ENCODE data around the gene IQCH. TPM values are rescaled to one million over a fixed set of nuclear protein-coding genes. Genes with fewer than 3 reads are reported as not detected.

IQCH gene
- total RNA-seq, 1 donor from 2014 or later, result 0.45 TPM

DNA sequence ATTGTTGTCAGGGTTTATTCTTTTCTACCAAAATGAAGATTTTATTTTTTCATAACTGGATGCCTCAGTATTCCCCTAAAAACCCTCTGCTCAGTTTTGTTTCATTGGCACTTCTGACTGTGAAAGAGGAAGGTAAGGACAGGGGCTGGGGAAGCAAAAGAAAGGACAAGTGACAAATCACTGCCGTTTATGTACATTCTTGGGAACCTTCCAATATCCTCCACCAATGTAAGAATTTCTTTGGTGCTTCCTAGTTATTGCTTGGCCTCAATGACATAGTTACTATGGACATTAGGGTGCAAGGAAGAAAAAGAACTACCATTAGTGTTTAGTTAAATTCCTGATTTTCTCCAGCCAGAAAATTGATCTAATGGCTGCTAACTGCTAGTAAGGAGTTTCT is 135.4 kb downstream of the IQCH start:
- DNase-seq (ENCODE audit: low spot score), result no peak

- no peak for DNase-seq (ENCODE audit: low spot score)
Observed at GRCh38 chr15:67394873-67395639, 140.5 kb downstream of the IQCH start.

- DNase-seq (ENCODE audit: low spot score), result no peak
Observed at GRCh38 chr15:67396114-67396513, 141.5 kb downstream of the IQCH start.

DNA sequence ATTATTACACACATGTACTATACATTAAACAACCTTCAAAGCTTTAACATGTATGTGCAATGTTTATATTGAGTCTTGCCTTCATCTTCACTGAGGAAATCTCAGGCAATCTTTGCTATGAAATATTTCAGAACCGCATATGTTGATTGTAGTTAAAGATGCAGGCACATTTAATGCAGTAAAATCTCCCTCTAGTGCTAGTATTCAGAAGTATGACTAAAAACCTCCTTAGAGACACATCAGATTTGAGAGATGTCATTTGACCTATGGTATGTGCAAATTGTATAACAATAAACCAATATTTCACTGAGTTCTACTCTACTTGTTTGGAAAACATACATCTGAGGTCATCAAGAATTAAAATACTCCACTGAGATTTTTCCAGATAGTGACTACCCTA is 142.6 kb downstream of the IQCH start:
- no peak for DNase-seq (ENCODE audit: low spot score)

DNA sequence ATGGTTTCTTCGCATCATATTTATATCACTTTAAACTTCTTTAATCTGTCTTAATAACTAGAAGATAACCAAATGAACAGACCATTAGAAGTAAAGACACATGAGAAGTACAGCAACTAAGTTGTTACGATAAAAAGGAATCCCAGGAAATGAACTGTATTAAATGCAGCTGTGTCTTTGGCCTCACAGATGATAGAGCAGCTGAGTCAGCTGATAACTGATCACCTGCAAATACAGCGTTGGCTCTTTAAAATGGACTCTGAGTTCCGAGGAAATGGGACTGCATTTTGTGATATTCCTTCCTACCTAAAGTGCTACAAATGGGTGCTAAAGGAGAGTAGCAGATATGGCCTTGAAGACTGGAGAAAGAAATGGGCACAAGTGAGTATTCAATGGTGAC is 145.3 kb downstream of the IQCH start:
- no peak for DNase-seq (ENCODE audit: low spot score)

GRCh38 chr15:67400890-67401289 is 146.3 kb downstream of the IQCH start:
- no peak for DNase-seq (ENCODE audit: low spot score)

GRCh38 chr15:67401336-67401735 is 146.8 kb downstream of the IQCH start:
- no peak for DNase-seq (ENCODE audit: low spot score)

DNA sequence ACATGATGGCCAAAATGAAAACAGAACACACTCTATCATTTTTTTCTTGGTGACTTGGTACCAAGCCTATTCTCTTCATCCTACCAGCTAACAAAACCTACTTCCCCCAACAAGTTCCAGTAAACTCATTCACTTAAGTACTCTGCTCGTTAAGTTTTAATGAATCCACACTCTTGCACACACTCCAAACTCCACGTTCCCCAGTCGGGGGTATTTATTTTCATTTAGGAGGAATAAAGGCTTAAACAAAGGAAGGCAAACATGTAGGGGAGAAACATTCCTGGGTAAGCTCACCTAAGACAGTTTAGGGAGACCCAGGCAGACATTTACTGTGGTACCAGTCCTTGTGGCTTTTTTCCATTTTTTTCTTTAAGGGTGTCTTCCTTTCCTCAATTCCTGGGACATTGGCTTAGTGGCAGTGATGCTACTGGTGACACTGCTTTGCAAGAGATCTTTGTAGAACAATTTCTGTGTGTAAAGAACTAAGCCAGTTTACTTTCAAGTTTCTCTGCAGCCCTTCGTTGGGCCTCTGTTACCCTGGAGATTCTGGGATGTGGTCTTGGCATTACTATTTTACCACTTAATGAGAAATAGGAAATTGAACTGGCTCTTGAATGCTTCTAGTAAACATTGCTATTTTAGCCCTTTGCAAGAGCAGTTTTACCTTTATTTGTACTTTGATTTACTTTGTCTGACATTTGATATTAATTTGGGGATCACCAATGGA is 149.0 kb downstream of the IQCH start:
- no peak for DNase-seq (ENCODE audit: low spot score)

DNA sequence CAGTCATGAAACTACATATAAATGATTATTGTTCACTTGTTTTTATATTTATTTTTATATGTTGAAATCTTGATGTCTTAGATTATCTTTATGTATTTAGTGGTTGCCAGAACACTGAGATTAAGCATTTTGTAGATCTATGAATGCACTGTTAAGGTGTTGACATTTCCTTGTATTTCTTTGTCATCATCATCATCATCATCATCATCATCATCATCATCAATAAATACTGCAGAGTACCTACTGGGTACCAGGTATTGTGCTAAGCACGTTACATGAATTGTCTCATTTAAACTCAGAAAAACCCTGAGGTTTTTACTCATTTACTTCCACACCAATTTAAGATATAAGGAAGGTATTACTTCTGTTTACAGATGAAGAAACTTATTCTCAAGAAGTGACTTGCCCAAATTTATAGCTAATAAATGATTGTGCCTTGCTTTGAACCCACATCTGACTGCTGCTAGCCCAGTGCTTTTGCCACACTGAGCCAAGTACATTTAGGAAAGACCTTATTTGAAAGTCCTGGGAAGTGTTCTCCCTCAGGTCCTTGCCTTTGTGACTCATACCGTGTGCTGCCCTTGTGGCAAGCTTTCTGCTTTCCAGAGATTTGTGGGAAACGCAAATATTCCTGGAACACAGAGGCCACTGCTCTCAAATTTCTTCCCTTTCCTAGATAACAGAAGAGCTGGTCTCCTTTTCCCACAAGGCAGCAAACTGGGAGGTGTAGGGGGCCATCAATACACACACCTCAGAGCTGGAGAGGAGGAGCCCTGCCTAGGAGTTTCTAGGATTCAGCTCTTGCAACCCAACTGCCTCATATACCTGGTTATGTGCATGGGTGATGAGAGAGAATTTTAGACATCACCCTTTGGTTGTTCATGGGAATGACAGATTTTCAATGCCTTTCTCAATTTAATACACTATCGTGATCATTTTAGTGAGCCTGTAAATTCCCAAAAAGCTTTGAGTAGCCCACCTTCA is 150.9 kb downstream of the IQCH start:
- DNase-seq (ENCODE audit: low spot score), result no peak

DNA sequence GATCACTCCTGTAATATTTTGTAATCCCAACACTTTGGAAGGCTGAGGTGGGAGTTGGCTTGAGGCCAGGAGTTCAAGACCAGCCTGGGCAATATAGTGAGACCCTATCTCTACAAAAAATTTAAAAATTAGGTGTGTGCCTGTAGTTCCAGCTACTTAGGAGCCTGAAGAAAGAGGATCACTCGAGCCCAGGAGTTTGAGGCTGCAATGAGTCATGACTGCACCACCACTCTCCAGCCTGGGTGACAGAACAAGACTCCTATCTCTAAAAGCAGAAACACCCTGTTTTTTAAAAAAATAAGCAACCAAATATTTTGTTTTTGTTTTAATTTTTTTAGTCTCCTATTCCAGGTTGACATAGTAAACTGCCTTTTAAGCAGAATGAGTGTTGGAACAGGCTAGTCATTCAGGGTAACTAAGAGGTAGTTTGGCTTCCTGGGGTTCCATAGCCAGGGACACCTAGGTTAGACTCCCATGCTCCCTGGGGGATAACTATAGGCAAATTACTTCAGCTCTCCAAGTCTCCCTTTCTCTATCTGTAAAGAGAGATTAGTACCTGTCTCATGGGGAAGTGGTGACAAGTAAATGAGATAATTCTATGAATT is 151.8 kb downstream of the IQCH start:
- DNase-seq (ENCODE audit: low spot score), result no peak

GRCh38 chr15:67407786-67408185 is 153.2 kb downstream of the IQCH start:
- no peak for DNase-seq (ENCODE audit: low spot score)

DNA sequence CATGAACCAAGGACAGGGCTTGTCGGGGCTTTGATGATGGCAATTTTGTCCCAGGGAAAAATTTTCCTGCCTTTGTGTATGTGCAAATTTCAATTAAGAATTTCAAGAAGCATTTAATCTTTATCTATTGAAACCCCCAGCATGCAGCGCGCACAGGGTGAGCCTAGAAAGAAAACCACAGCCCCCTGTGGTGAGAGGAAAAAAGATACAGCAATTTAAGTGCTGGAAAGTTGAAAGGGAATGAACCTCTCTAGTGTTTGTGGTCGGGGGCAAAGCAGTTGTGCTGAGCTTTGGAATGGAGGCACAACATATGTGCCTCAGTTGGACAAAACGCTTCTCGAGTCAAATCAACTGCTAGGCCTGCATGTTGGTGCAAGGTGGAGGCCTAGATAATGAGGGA is 154.6 kb downstream of the IQCH start:
- no peak for DNase-seq (ENCODE audit: low spot score)

DNA sequence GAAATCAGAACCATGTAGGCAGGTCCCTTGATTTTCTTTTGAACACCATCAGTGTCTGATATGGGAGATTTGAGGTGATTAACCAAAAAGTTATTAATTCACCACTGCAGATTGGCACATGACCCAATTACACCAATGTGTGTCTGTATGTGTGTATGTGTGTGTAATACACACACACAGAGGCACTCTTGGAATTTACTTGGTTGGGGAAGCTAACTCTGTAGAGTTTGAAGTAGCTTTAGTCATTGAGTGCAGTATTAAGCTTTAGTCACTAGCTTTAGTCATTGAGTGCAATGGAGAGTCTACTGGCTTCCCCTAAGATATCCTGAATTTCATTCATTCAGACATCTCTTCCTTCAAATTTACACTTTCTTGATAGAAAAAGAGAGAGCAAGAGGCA is 156.9 kb downstream of the IQCH start:
- DNase-seq (ENCODE audit: low spot score), result no peak

GRCh38 chr15:67413770-67414390 is 159.3 kb downstream of the IQCH start:
- DNase-seq (ENCODE audit: low spot score), result no peak

- DNase-seq (ENCODE audit: low spot score), result no peak
Observed at GRCh38 chr15:67415181-67415580, 160.6 kb downstream of the IQCH start.

DNA sequence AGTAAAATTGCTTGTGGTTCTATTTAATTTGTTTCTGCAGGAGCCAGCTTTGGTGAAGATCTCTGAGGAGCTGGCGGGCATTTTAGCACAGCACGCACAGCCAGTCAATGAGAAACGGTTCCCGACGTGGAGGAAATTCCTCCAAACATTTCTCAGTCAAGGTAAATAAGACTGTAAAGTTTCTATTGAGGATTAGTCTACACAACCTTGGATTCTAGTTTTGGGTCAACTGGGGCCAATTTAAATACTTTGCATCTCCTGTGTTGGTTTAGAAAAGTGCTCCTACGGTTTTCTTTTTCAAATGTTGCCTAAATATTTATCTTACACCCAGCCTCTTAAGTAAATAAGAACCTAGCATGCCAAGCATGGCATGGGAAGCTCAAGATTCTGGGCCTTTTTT is 162.3 kb downstream of the IQCH start:
- DNase-seq (ENCODE audit: low spot score), result no peak

DNA sequence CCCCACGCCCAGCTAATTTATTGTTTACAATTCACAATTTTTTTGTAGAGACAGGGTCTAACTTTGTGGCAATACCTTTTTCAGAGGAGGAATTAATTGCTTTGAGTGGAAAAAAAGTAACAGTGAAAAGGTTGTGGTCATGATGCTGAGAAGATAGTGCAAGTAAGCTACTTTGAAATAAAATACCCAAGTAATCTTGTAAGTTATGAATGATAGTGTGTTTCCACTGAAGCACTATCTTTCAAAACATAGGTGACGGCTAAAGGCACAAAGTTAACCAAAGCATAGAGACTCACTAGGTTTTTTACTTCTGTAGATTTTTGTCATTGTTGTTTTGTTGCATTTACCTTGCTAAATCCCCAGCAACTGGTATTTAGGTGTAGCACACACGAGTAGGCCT is 165.1 kb downstream of the IQCH start:
- DNase-seq (ENCODE audit: low spot score), result no peak

DNA sequence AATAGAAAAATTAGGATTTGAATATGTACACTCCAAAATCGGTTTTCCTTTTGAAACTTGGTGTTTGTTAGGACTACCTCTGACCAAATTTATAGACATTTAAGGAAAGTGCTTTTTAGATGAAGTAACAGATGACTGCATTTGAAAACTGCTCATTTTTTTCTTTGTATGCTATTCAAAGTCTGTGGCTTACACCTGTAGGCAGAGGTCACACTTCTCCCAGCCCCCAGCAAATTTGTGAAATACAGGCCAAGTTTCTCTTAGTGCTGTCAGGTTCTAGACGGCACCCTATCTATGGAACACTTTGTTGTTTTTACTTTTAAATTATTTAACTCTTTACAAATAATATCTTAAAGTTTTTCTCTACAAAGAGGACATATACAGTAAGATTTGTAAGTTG is 165.6 kb downstream of the IQCH start:
- no peak for DNase-seq (ENCODE audit: low spot score)

DNA sequence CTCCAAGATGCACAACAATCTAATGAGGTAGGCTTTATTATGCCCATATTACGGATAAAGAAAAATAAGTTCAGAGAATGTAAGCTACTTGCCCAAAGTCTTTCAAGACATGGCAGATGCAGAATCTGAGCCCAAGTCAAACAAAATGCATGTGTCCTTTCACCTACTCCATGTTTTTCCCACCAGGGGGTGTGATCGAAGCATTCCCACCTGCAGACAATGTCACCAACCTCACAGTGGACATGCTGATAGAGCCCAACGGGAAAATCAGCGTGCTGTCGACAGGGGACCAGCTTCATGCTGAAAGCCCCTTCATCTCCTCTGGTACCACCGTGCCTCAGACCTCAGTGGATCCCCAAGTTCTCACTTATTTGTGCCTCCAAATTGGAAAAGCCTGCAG is 166.5 kb downstream of the IQCH start:
- no peak for DNase-seq (ENCODE audit: low spot score)

GRCh38 chr15:67422296-67422695 is 167.7 kb downstream of the IQCH start:
- no peak for DNase-seq (ENCODE audit: low spot score)
